AG20443 (cell line): ENCODE data around the gene PTPRN2.

ENCODE experiments used
- DNase-seq: peaks from one replicate; pipeline ENCODE4 v3.0.0; 2012; ENCODE audit warnings: low spot score, mixed read lengths

Gene PTPRN2

GRCh38 chr7:158024351-158024715 lies 563.3 kb downstream of the PTPRN2 start:
- DNase-seq = no peak

DNA sequence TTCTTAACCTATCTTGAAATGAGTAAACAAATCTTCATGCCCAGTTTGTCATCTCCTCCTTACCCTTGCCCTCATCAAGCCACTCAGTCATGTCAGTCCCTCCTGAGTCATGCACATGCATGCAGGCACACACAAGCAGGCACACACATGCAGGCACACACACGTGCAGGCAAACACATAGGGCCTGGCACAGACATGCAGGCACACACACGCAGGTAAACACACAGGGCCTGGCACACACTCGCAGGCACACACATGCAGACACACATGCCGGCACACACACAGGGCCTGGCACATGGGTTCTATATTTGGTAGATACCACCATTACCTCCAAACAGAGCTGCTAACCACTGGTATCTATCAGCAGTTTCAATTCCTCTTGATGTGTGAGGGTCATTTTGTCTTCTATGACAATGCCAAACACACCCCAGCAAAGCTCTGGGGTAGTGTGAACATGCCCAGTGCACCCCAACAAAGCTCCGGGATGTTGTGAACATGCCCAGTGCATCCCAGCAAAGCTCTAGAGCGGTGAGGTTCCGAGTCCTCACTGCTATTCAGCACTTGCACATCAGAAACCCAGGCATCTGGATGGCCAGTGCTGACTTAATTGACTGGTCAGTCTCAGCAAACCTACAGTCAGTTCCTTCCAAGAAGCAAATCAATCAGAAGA lies 563.8 kb downstream of the PTPRN2 start:
- no peak for DNase-seq

- DNase-seq = no peak
These were observed 564.5 kb downstream of the PTPRN2 start for GRCh38 chr7:158023157-158023556.

GRCh38 chr7:158022601-158023000 lies 565.0 kb downstream of the PTPRN2 start:
- no peak for DNase-seq

GRCh38 chr7:158021836-158022235 lies 565.8 kb downstream of the PTPRN2 start:
- DNase-seq = no peak

DNA sequence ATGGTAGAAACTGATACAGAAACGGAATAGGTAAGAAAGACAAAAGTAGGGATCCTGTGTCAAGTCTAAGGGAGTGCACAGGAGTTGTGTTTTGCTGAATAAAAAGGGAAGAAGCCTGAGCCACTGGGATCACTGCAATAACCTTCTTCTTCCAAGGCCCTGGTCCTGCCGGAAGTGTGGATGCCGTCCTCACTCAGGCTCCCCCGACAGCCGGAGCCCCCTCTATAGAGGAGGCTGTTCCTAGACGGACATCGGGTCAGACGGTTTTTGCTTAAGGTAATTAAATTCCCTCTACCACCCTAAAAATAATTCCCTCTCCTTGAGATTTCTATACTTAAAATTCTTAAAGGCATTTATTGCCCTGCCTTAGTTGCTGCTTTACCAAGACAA lies 566.9 kb downstream of the PTPRN2 start:
- DNase-seq = no peak

- DNase-seq = no peak
These were observed 567.6 kb downstream of the PTPRN2 start for GRCh38 chr7:158019726-158020705.

GRCh38 chr7:158018971-158019645 lies 568.5 kb downstream of the PTPRN2 start:
- no peak for DNase-seq

- DNase-seq = no peak
These were observed 569.4 kb downstream of the PTPRN2 start for GRCh38 chr7:158018098-158018762.

- DNase-seq = no peak
These were observed 570.2 kb downstream of the PTPRN2 start for GRCh38 chr7:158017111-158018097.

GRCh38 chr7:158016180-158017097 lies 571.2 kb downstream of the PTPRN2 start:
- no peak for DNase-seq

DNA sequence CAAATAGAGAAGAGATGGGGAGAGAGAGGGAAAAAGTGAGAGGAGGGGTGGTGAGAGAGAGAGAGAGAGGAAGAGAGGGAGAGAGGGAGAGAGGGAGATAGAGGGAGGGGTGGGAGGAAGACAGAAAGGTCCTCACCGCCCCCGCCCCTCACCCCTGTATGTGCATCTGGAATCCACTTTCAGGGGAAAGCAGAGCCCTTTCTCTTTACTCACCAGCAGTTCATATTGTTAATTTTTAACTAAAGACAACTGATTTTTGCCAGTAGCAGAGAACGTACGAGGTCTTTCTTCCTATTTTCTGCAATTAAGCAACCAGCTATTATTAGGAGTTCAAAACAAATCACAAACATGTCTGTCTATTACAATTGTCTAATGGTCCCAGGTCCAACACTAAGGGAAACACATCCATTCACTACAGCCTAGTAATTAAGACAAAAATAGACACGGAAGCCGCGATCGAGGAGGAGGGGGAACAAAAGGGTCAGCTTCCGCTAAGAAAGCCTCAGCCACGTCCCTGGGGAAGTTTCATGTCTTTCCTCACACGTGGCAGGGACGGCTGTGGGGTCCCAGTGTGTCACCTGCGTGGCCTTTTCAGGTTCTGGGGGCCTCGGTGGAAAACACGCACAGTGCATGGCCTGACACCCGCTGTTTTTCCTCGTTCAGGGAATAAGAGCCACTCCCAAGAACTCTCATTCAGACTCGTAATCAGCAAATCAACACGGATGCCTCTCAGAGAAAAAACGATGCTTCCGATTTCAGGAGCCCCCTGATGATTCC lies 572.0 kb downstream of the PTPRN2 start:
- DNase-seq = no peak

- DNase-seq = no peak
These were observed 572.6 kb downstream of the PTPRN2 start for GRCh38 chr7:158014976-158015375.

- DNase-seq = no peak
These were observed 574.4 kb downstream of the PTPRN2 start for GRCh38 chr7:158013085-158013668.

DNA sequence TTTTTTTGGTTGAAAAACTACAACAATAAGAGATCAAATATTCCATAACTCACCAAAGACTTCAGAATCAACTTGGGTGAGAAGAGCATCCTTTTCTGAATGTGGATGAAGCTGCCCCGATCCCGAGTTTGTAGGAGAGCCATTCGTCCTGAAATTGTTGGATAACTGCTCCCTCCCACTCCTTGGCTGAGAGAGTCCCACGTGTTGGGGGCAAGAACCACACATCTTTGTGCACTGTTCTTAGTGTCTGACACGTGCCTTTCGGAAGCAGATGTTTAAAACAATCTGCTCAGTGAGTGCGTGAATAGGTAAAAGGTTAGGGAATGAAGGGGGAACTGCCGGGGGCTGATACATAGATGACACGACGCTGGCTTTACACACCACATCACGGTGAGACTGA lies 575.7 kb downstream of the PTPRN2 start:
- DNase-seq = no peak

DNA sequence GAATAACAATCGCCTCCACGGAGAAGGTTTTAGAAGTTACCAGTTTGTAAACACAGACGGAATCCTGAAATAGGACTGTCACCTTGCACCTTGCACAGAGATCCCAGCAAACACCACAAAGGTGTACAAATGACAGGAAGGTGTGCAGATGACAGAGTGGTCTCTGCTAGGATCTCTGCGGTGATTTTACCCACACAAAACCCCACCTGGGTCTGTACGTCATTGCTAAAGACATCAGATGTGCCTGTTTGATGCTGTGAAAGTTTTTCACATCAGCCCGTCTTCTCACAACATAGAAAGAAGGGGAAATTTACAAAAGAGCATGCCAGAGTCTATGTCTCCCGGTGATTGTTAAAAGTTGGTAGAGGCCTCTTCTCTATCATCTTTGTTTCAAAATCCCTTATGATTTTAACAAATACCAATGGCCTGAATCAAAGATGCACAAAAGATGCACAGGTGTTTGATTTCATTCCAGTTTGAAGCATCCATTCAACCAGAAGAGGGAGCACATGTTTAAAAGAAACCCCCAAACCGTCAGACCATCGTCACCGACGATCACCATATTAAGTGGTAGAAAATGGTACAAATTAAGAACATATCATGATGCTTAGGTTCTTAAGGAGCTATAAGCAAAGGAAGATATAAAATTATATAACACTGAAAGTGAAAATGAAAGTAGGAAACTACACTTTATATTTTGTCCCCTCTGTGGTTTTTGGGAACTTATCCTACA lies 576.5 kb downstream of the PTPRN2 start:
- DNase-seq = no peak

DNA sequence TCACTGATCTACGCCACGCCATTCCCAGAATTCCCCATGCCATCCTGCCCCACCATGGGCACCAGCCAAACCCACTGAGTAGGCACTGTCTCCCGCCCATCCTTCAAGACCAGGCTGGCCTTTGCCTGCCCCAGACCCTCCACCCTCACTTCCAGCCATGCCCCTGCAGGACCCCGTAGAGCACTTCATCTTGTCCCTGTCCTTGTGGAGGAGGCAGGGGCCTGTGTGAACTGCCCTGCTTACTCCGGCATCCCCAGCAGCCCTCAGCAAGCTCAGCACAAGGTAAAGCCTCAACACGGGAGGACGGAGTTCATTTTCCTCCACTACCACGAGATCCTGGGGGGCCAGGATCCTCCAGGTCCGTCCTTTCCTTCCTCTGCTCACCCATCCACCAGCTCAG lies 577.7 kb downstream of the PTPRN2 start:
- no peak for DNase-seq

DNA sequence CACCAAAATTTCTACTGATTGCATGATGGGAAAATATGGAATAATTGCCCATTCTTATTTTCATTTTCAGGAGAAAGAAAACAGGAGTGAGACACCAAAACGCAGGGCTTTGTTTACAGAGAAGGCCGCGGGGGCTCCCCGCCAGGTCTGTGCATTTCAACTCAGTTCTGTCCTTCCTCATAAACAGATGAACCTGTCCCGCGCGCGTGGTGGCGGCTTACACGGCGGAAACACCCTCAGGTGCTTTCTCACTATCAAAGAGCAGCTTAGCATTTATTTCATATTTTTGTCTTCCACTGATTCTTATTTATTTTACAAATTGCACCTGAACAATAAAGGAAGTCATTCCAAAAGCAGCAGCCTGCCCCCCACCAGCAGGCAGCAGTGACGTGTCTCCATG lies 579.4 kb downstream of the PTPRN2 start:
- DNase-seq = no peak
